Endothelial cell of umbilical vein (primary cell): ENCODE data around the gene VSIG1. TPM values are rescaled to one million over a fixed set of nuclear protein-coding genes. Genes with fewer than 3 reads are reported as not detected.

Source experiments
- BruUV-seq: library from RNA; stranded (reverse); fragments of 400-500 nt; replicated peaks from 2 replicates; lab custom pipeline; 2021; lab: Mats Ljungman, UMichigan
- CTCF ChIA-PET: fragments of 300-600, 350-600 bp; sonication (Branson Sonifier 250); formaldehyde crosslinking; loops from one replicate; lab custom pipeline; 2021; ENCODE audit warnings: antibody characterized with exemption, inconsistent platforms; lab: Charles Lee
- POLR2A ChIA-PET: fragments of 300-600, 350-600 bp; sonication (Branson Sonifier 250); formaldehyde crosslinking; loops from one replicate; lab custom pipeline; 2021; ENCODE audit warnings: antibody characterized with exemption, inconsistent platforms; lab: Charles Lee
- DNase-seq: peaks from one replicate; pipeline ENCODE4 v3.0.0-alpha.2; 2011; ENCODE audit warnings: low read depth, low spot score
- FAIRE-seq: peaks from 2 replicates; lab custom pipeline; 2011; peaks lifted over from hg19 to GRCh38; lab: Jason Lieb, UNC
- H2AFZ ChIP-seq: 2 replicates; pipeline ENCODE4 v1.6.0; 2012; ENCODE audit warnings: low read depth, low read length, control low read depth, inconsistent platforms
- H3K27ac ChIP-seq: 2 replicates; pipeline ENCODE4 v1.5.1; 2011; ENCODE audit warnings: low read depth, mild to moderate bottlenecking, control low read depth, low read length, moderate library complexity; ENCODE audit not compliant: insufficient read depth
- H3K27me3 ChIP-seq, 2 experiments: 2 replicates each; pipeline versions ENCODE4 v1.6.0 to v1.6.1; 2011; ENCODE audit warnings: low read length in 2 of 2, mixed read lengths in 1 of 2; ENCODE audit not compliant: control insufficient read depth in 2 of 2, insufficient read depth in 2 of 2
- H3K36me3 ChIP-seq, 2 experiments: 2 replicates in 1 of 2; 3 replicates in 1 of 2; pipeline ENCODE4 v1.5.1; 2011; ENCODE audit warnings: low read length in 2 of 2, mild to moderate bottlenecking in 1 of 2, moderate library complexity in 1 of 2; ENCODE audit not compliant: control insufficient read depth in 2 of 2, insufficient read depth in 2 of 2; ENCODE audit errors: extremely low read depth in 1 of 2
- H3K4me1 ChIP-seq: 3 replicates; pipeline ENCODE4 v1.5.1; 2011; ENCODE audit warnings: mild to moderate bottlenecking, low read length; ENCODE audit not compliant: control insufficient read depth, insufficient read depth; ENCODE audit errors: extremely low read depth
- H3K4me2 ChIP-seq: 2 replicates; pipeline ENCODE4 v1.6.1; 2011; ENCODE audit warnings: low read length, control low read depth, mixed read lengths; ENCODE audit not compliant: insufficient read depth
- H3K4me3 ChIP-seq, 3 experiments: fragments of 200-600 bp in 1 of 3; sonication (generic), shearing (Covaris generic) in 1 of 3; replicated peaks in 1 of 3; 2 replicates each; pipeline ENCODE4 v1.5.1; 2011 to 2016; ENCODE audit warnings: control low read depth in 3 of 3, low read length in 3 of 3, mild to moderate bottlenecking in 2 of 3, inconsistent platforms in 1 of 3, low read depth in 1 of 3, moderate library complexity in 1 of 3; ENCODE audit not compliant: insufficient read depth in 1 of 3
- H3K79me2 ChIP-seq: 2 replicates; pipeline ENCODE4 v1.6.0; 2012; ENCODE audit warnings: low read length, inconsistent platforms; ENCODE audit not compliant: control insufficient read depth, insufficient read depth
- H3K9ac ChIP-seq: replicated peaks from 2 replicates; pipeline ENCODE3; 2011; ENCODE audit warnings: low read length, control low read depth; ENCODE audit not compliant: insufficient read depth; ENCODE audit errors: extremely low read depth
- H3K9me1 ChIP-seq: replicated peaks from 3 replicates; pipeline ENCODE4 v1.6.0; 2011; ENCODE audit warnings: mild to moderate bottlenecking, low read length; ENCODE audit not compliant: control insufficient read depth, insufficient read depth; ENCODE audit errors: extremely low read depth
- H3K9me3 ChIP-seq: replicated peaks from 2 replicates; pipeline ENCODE4 v1.5.1; 2012; ENCODE audit warnings: low read length, inconsistent platforms; ENCODE audit not compliant: control insufficient read depth, insufficient read depth
- H4K20me1 ChIP-seq: replicated peaks from 2 replicates; pipeline ENCODE3; 2011; ENCODE audit warnings: mild to moderate bottlenecking, low read length; ENCODE audit not compliant: control insufficient read depth, insufficient read depth; ENCODE audit errors: extremely low read depth
- EZH2 ChIP-seq: IDR thresholded peaks from 2 replicates; pipeline ENCODE4 v1.6.1; 2012; ENCODE audit warnings: borderline replicate concordance, low read depth, mild to moderate bottlenecking, moderate library complexity, low read length, inconsistent platforms; ENCODE audit not compliant: severe bottlenecking
- FOS ChIP-seq: IDR thresholded peaks from 2 replicates; pipeline ENCODE4 v1.6.1; 2011; ENCODE audit warnings: mild to moderate bottlenecking, low read length, moderate library complexity, borderline replicate concordance; ENCODE audit not compliant: insufficient read depth
- GATA2 ChIP-seq: IDR thresholded peaks from 2 replicates; pipeline ENCODE4 v1.7.0; 2011; ENCODE audit warnings: low read depth, mild to moderate bottlenecking, moderate library complexity, mixed read lengths, low read length; ENCODE audit not compliant: insufficient read length, insufficient read depth
- JUN ChIP-seq: IDR thresholded peaks from 2 replicates; pipeline ENCODE4 v1.6.1; 2011; ENCODE audit warnings: borderline replicate concordance, low read depth; ENCODE audit not compliant: insufficient read length, insufficient read depth
- MYC ChIP-seq: IDR thresholded peaks from one replicate; pipeline ENCODE4 v1.6.1; 2011; ENCODE audit warnings: mild to moderate bottlenecking, low read depth, low read length
- POLR2A ChIP-seq: IDR thresholded peaks from 2 replicates; pipeline ENCODE4 v1.6.1; 2012; ENCODE audit warnings: low read depth, mild to moderate bottlenecking, control low read depth, low read length
- POLR2AphosphoS5 ChIP-seq: IDR thresholded peaks from 2 replicates; pipeline ENCODE4 v1.6.1; 2012; ENCODE audit warnings: low read depth, mild to moderate bottlenecking, control low read depth, low read length, moderate library complexity; ENCODE audit not compliant: insufficient read depth
- dilution Hi-C: fragments of 300-500 bp; cut with MboI; formaldehyde crosslinking; loops from one replicate; pipeline ENCODE4 v1.15.0; 2019; ENCODE audit warnings: low sequenced_read_pairs; ENCODE audit not compliant: extremely low pct_ligation_motif_present
- intact Hi-C: fragments of 100-400 bp; cut with micrococcal nuclease; formaldehyde crosslinking; loops from one replicate; pipeline ENCODE4 v1.10.0; 2022
- polyA plus RNA-seq, 4 experiments: library from polyadenylated mRNA; depleted of rRNA in 3 of 4; stranded (reverse) in 3 of 4; unstranded in 1 of 4; fragments of >200 nt; gene quantifications; 2 replicates each; pipeline versions ENCODE4 v1.2.1 to v1.2.3, GENCODE V29; 2011 to 2012; ENCODE audit warnings: missing spikeins in 1 of 4
- total RNA-seq: library from RNA; stranded (reverse); gene quantifications from 2 replicates; pipeline ENCODE4 v1.2.3, GENCODE V29; 2021
- TF ChIP-seq, protein P1 (sequence below): IDR thresholded peaks from 2 replicates; pipeline ENCODE4 v1.6.1; 2011; ENCODE audit not compliant: insufficient read depth, insufficient read length
- TF ChIP-seq, protein P2 (sequence below), 2 donors: IDR thresholded peaks; 1 replicate in 1 of 2; 2 replicates in 1 of 2; pipeline ENCODE4 v1.5.1; 2011; ENCODE audit warnings: low read length in 2 of 2, mild to moderate bottlenecking in 2 of 2, moderate library complexity in 2 of 2, control low read depth in 1 of 2, inconsistent platforms in 1 of 2, low read depth in 1 of 2; ENCODE audit not compliant: insufficient read depth in 1 of 2; ENCODE audit errors: extremely low read depth in 1 of 2

VSIG1 gene
- total and polyA plus RNA-seq, 2 donors (not counting 3 experiments of a cell fraction or from before 2014, with no cell fraction given): 1.5 to 2.1 TPM

GRCh38 chrX:108053218-108053617 lies 8.4 kb downstream of the VSIG1 start:
- BruUV-seq: no TSS peak
- Histone ChIP-seq H4K20me1 (no peaks in the 10 kb centered on the region), H3K4me1 (no peaks in the 10 kb centered on the region), H3K4me3 (no peak overlapping the region), H3K36me3 (no peaks in the 10 kb centered on the region), H3K9me3 (no peaks in the 10 kb centered on the region), H3K27me3 (no peaks in the 10 kb centered on the region), H3K9ac (no peak overlapping the region), H2AFZ (no peak overlapping the region), H3K4me2 (no peak overlapping the region), H3K9me1 (no peaks in the 10 kb centered on the region), H3K79me2 (no peaks in the 10 kb centered on the region), H3K27ac (no peak overlapping the region)
- CTCF ChIA-PET: no interaction called here
- no peak for DNase-seq
- dilution Hi-C loops: no loop called here
- FAIRE-seq: no peak
- POLR2A ChIA-PET: no interaction called here
- TF ChIP-seq GATA2 (no peak), POLR2A (no peak), JUN (no peak), FOS (peak; percentile 8)
- TF ChIP-seq, protein P1, sequence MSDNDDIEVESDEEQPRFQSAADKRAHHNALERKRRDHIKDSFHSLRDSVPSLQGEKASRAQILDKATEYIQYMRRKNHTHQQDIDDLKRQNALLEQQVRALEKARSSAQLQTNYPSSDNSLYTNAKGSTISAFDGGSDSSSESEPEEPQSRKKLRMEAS: no peak
- intact Hi-C loops: no loop called here

DNA sequence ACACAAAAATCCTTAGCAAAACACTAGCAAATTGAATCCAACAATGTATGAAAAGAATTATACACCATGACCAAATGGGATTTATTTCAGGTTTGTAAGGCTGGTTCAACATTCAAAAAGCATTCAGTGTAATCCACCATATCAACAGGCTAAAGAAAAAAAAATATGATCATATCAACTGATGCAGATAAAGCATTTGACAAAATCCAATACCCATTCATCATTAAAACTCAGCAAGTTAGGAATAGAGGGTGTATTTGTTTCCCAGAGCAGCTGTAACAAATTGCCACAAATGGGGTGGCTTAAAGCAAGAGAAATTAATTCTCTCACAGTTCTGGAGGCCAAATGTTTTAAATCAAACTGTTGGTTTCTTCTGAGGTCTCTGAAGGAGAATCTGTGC lies 10.7 kb downstream of the VSIG1 start:
- Histone ChIP-seq H4K20me1 (no peaks in the 10 kb centered on the region), H3K4me3 (no peak overlapping the region), H2AFZ (no peak overlapping the region), H3K79me2 (no peaks in the 10 kb centered on the region), H3K4me2 (no peak overlapping the region), H3K9me3 (no peaks in the 10 kb centered on the region), H3K27ac (no peak overlapping the region), H3K36me3 (no peaks in the 10 kb centered on the region), H3K4me1 (no peaks in the 10 kb centered on the region), H3K9ac (no peak overlapping the region), H3K9me1 (no peaks in the 10 kb centered on the region), H3K27me3 (no peaks in the 10 kb centered on the region)
- BruUV-seq: no TSS peak
- no peak for DNase-seq
- peak; percentile 79 for FAIRE-seq
- dilution Hi-C loops (no loop called here), intact Hi-C loops (no loop called here)
- POLR2A ChIA-PET: no interaction called here
- CTCF ChIA-PET: no interaction called here
- no peak for TF ChIP-seq POLR2A
- TF ChIP-seq EZH2: no peak
- TF ChIP-seq MYC: no peak
- no peak for TF ChIP-seq POLR2AphosphoS5
- TF ChIP-seq, protein P2, sequence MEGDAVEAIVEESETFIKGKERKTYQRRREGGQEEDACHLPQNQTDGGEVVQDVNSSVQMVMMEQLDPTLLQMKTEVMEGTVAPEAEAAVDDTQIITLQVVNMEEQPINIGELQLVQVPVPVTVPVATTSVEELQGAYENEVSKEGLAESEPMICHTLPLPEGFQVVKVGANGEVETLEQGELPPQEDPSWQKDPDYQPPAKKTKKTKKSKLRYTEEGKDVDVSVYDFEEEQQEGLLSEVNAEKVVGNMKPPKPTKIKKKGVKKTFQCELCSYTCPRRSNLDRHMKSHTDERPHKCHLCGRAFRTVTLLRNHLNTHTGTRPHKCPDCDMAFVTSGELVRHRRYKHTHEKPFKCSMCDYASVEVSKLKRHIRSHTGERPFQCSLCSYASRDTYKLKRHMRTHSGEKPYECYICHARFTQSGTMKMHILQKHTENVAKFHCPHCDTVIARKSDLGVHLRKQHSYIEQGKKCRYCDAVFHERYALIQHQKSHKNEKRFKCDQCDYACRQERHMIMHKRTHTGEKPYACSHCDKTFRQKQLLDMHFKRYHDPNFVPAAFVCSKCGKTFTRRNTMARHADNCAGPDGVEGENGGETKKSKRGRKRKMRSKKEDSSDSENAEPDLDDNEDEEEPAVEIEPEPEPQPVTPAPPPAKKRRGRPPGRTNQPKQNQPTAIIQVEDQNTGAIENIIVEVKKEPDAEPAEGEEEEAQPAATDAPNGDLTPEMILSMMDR (IDR thresholded peaks at IDR 0.05; ENCODE audit: extremely low read depth in 1 of 2, insufficient read depth in 1 of 2, low read depth in 1 of 2, low read length in 2 of 2): no peak
- TF ChIP-seq, protein P1: no peak
- no peak for TF ChIP-seq GATA2
- TF ChIP-seq FOS: no peak
- TF ChIP-seq JUN: no peak
